ENCODE results near the gene MYO1D.

Gene MYO1D

GRCh38 chr17:32820440-32820839 lies 56.5 kb downstream of the MYO1D start:
- TF ChIP-seq CTCF (IDR thresholded peaks at IDR 0.05; ENCODE audit: insufficient read depth, missing control alignments), result no peak
- FAIRE-seq, result no peak
- no peak for DNase-seq (ENCODE audit: insufficient read length, low spot score)

- FAIRE-seq (no peak), DNase-seq (ENCODE audit: insufficient read length, low spot score) (no peak)
- no peak for TF ChIP-seq CTCF (IDR thresholded peaks at IDR 0.05; ENCODE audit: insufficient read depth, missing control alignments)
These were observed 57.1 kb downstream of the MYO1D start for GRCh38 chr17:32819787-32820186.

- FAIRE-seq (no peak), DNase-seq (ENCODE audit: insufficient read length, low spot score) (no peak)
- TF ChIP-seq CTCF (IDR thresholded peaks at IDR 0.05; ENCODE audit: insufficient read depth, missing control alignments), result no peak
These were observed 57.9 kb downstream of the MYO1D start for GRCh38 chr17:32819035-32819434.

GRCh38 chr17:32815460-32815859 lies 61.5 kb downstream of the MYO1D start:
- TF ChIP-seq CTCF (IDR thresholded peaks at IDR 0.05; ENCODE audit: insufficient read depth, missing control alignments), result no peak
- FAIRE-seq (no peak), DNase-seq (ENCODE audit: insufficient read length, low spot score) (no peak)

- no peak for TF ChIP-seq CTCF (IDR thresholded peaks at IDR 0.05; ENCODE audit: insufficient read depth, missing control alignments)
- FAIRE-seq, result no peak
- no peak for DNase-seq (ENCODE audit: insufficient read length, low spot score)
These were observed 62.1 kb downstream of the MYO1D start for GRCh38 chr17:32814836-32815235.

GRCh38 chr17:32813021-32813420 lies 63.9 kb downstream of the MYO1D start:
- DNase-seq (ENCODE audit: insufficient read length, low spot score) (no peak), FAIRE-seq (no peak)
- no peak for TF ChIP-seq CTCF (IDR thresholded peaks at IDR 0.05; ENCODE audit: insufficient read depth, missing control alignments)

- no peak for TF ChIP-seq CTCF (IDR thresholded peaks at IDR 0.05; ENCODE audit: insufficient read depth, missing control alignments)
- DNase-seq (ENCODE audit: insufficient read length, low spot score), result no peak
- FAIRE-seq, result no peak
These were observed 66.2 kb downstream of the MYO1D start for GRCh38 chr17:32810690-32811089.

Measured in D721Med (cell line).